GM21515 (cell line): Measurements from ENCODE around the gene SUGT1.
"Not testable (repeated sequence)": the region's sequence is repeated elsewhere in the genome, so short reads cannot be mapped to it uniquely, and the experiment has no call there.

ENCODE experiments used
- ATAC-seq: cut with Tn5 transposase; IDR thresholded peaks from one replicate; pipeline ENCODE4 v1.9.1; 2021; ENCODE audit not compliant: unreplicated experiment

SUGT1 gene

GRCh38 chr13:52652196-52652979 lies at the start of gene SUGT1:
Gene SUGT1 (plus strand): TSS chr13:52652836. CDS start chr13:52652921, 85 bp downstream.
- ATAC-seq, result peak; percentile 96

- ATAC-seq, result not testable (repeated sequence)
Measured at GRCh38 chr13:52603316-52603715, 49.3 kb upstream of the SUGT1 start.

GRCh38 chr13:52606126-52606525 lies 46.5 kb upstream of the SUGT1 start:
- ATAC-seq, result not testable (repeated sequence)

DNA sequence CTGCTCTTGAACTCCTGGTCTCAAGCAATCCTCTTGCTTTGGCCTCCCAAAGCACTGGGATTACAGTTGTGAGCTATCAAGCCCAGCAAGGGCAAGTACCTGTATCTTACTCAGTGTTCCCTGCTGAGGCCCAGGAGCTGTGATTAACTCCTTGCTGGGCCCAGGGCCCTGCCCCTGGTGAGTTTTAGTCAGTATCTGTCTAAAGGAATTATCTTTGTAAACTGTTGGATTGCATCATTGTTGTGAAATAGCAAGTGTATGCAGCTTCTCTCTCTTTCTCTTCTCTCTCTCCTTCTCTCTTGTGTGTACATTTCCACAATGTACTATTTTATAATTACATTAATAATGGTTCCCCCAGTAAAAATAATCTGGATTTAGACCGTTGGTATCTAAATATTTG lies 45.8 kb upstream of the SUGT1 start:
- not testable (repeated sequence) for ATAC-seq

GRCh38 chr13:52608184-52608583 lies 44.5 kb upstream of the SUGT1 start:
- ATAC-seq, result not testable (repeated sequence)

- peak; percentile 72 for ATAC-seq
Measured at GRCh38 chr13:52609013-52609606, 43.5 kb upstream of the SUGT1 start.

DNA sequence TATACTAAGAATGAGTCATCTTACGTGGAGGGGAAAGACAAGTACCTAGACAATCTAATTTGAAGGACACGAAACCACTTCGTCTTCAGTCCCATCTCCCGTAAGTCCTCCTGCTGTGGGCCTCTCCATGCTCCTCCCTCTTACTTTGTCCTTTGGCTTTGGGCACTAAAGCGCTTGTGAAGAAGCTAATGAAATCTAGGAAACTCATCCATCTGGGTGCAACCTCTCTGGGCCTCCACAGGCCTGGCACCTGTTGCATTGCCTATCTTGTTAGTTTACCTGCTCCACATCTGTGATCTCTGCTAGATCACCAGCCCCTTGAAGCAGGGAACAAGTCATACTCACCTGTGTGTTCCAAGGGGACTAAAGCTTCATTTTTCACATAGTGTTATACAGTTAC lies 42.5 kb upstream of the SUGT1 start:
- ATAC-seq, result not testable (repeated sequence)

GRCh38 chr13:52615134-52615801 lies 37.4 kb upstream of the SUGT1 start:
- ATAC-seq, result no peak

- ATAC-seq, result no peak
Measured at GRCh38 chr13:52615812-52616211, 36.8 kb upstream of the SUGT1 start.

GRCh38 chr13:52617070-52618060 lies 35.3 kb upstream of the SUGT1 start:
- ATAC-seq, result peak; percentile 95

- ATAC-seq, result not testable (repeated sequence)
Measured at GRCh38 chr13:52631083-52631690, 21.4 kb upstream of the SUGT1 start.

GRCh38 chr13:52638666-52639328 lies 13.8 kb upstream of the SUGT1 start:
- ATAC-seq, result no peak

DNA sequence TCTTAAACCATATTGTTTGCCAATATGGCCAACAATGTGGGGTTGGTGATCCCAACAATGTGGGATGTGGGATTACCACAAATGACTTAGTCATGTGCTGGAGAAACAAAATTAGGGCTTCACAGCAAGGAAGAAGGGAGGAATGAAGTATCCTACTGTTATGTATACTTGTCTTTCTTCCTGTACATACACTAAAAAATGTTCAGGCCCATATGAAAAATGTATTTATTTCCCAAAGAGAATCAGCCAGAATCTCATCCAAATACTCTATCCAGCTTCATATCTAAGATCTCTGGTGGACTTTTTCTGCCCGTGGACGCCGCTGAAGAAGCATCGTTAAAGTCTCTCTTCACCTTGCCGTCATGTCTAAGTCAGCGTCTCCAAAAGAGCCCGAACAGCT lies 10.5 kb upstream of the SUGT1 start, which contains the start of gene HNRNPA1L2:
Gene HNRNPA1L2 (plus strand): TSS at position 301 of the 400 bp plus-strand sequence. CDS start 62 bp downstream, at position 363.
- no peak for ATAC-seq

GRCh38 chr13:52644108-52644507 lies 8.5 kb upstream of the SUGT1 start:
- no peak for ATAC-seq

DNA sequence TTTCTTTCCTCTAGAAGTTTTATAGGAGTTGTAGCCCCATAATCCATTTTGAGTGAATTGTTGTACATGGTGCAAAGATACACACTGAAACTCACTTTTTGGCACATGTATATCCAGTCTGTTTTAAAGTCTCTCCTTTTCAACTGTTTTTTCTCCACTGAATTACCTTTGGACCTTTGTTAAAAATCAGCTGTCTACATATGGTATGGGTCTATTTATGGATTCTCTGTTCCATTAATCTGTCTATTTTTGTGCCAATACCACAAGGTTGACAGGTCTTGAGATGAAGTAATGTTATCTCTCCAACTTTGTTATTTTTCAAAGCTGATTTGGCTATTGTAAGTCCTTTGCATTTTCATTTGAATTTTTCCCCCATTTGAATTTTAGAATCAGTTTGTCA lies 5.7 kb upstream of the SUGT1 start:
- no peak for ATAC-seq

- ATAC-seq, result no peak
Measured at GRCh38 chr13:52650731-52651130, 1.9 kb upstream of the SUGT1 start.

DNA sequence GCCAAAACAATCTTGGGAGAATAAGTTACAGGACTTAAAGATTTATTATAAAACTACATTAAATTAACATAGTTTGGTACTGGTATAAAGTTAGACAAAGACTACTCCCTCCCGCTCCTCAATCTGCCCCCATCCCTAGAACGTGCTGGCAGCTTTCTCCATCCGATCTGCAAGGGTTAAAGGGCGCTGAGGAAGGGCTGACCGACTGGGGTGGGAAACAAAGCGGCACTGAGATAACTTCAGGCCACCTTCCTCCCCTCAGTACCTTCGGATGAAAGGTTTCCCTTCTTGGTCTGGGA lies 790 bp upstream of the SUGT1 start:
- peak; percentile 6 for ATAC-seq

GRCh38 chr13:52652980-52653303 lies 306 bp downstream of the SUGT1 start:
- ATAC-seq, result peak; percentile 31

GRCh38 chr13:52659340-52659739 lies 6.7 kb downstream of the SUGT1 start:
- no peak for ATAC-seq

GRCh38 chr13:52664272-52664671 lies 11.6 kb downstream of the SUGT1 start:
- ATAC-seq, result no peak
